Suprapubic skin (tissue), 4 donors: Measurements from ENCODE around the gene GADD45G. TPM values are rescaled to one million over a fixed set of nuclear protein-coding genes. Genes with fewer than 3 reads are reported as not detected.

Experiments used
- DNase-seq, 2 donors: peaks; one replicate each; pipeline ENCODE4 v3.0.0-alpha.2; 2019; ENCODE audit warnings: low spot score in 2 of 2
- H3K27ac ChIP-seq: fragments of 200-600 bp; sonication (generic); one replicate; pipeline ENCODE4 v1.5.1; 2019
- H3K27me3 ChIP-seq: fragments of 200-600 bp; sonication (generic); one replicate; pipeline ENCODE4 v1.5.1; 2019
- H3K36me3 ChIP-seq: fragments of 200-600 bp; sonication (generic); one replicate; pipeline ENCODE4 v1.5.1; 2019
- H3K4me1 ChIP-seq: fragments of 200-600 bp; sonication (generic); one replicate; pipeline ENCODE4 v1.5.1; 2019
- H3K4me3 ChIP-seq: fragments of 200-600 bp; sonication (generic); one replicate; pipeline ENCODE4 v1.5.1; 2019; ENCODE audit warnings: mild to moderate bottlenecking
- H3K9me3 ChIP-seq: fragments of 200-600 bp; sonication (generic); one replicate; pipeline ENCODE4 v1.5.1; 2019
- CTCF ChIP-seq, 2 donors: fragments of 200-600 bp in 1 of 2; fragments of 450-650 bp in 1 of 2; sonication (generic) in 1 of 2; IDR thresholded peaks; one replicate each; pipeline ENCODE4 v1.5.1; 2016 to 2019; ENCODE audit warnings: antibody characterized with exemption in 2 of 2, mild to moderate bottlenecking in 1 of 2, moderate library complexity in 1 of 2
- EP300 ChIP-seq: sonication (generic); formaldehyde crosslinking; IDR thresholded peaks from one replicate; pipeline ENCODE4 v1.6.1; 2017; ENCODE audit warnings: antibody characterized with exemption
- POLR2A ChIP-seq, 2 donors: fragments of 450-650 bp; IDR thresholded peaks; one replicate each; pipeline ENCODE4 v1.6.1; 2017; ENCODE audit warnings: antibody characterized with exemption in 2 of 2, mild to moderate bottlenecking in 2 of 2, moderate library complexity in 2 of 2
- POLR2AphosphoS5 ChIP-seq, 3 donors: sonication (generic); formaldehyde crosslinking; IDR thresholded peaks; one replicate each; pipeline ENCODE4 v1.6.1; 2017; ENCODE audit warnings: antibody characterized with exemption in 3 of 3
- WGBS: methylation state at CpG from one replicate; pipeline ENCODE4 v1.1.5; 2018; 5-methylcytosine and 5-hydroxymethylcytosine counted together
- total RNA-seq, 4 donors: library from RNA; depleted of rRNA; stranded (reverse); fragments of >200 nt; gene quantifications; one replicate each; pipeline ENCODE4 v1.1.0, GENCODE V29; 2016

The GADD45G gene
- total RNA-seq, 4 donors from 2014 or later = 4.6 to 9.7 (median 6.2) TPM

- Histone ChIP-seq H3K27ac (no peak overlapping the region), H3K27me3 (no peaks in the 10 kb centered on the region), H3K36me3 (no peaks in the 10 kb centered on the region), H3K4me1 (no peaks in the 10 kb centered on the region), H3K9me3 (no peaks in the 10 kb centered on the region), H3K4me3 (no peak overlapping the region)
- DNase-seq = no peak
- 86% methylated on average over 12 of the region's 12 CpGs for WGBS
- no peak for TF ChIP-seq CTCF (IDR thresholded peaks at IDR 0.05)
- TF ChIP-seq POLR2A (IDR thresholded peaks at IDR 0.05) = no peak
- TF ChIP-seq EP300 = no peak
- no peak for TF ChIP-seq POLR2AphosphoS5 (IDR thresholded peaks at IDR 0.05)
Observed at GRCh38 chr9:89629081-89629976, 24.5 kb downstream of the GADD45G start.

- 96% methylated on average over 5 of the region's 5 CpGs for WGBS
Observed at GRCh38 chr9:89630508-89630907, 25.7 kb downstream of the GADD45G start.

GRCh38 chr9:89631384-89631783, 26.6 kb downstream of the GADD45G start:
- H3K4me1 ChIP-seq = peaks cover 13% of the 10 kb centered on the region
- TF ChIP-seq CTCF (IDR thresholded peaks at IDR 0.05) (no peak), EP300 (no peak), POLR2A (IDR thresholded peaks at IDR 0.05) (no peak), POLR2AphosphoS5 (IDR thresholded peaks at IDR 0.05) (no peak)
- no peak for DNase-seq

More at GRCh38 chr9:89630508-89630907, 25.7 kb downstream of the GADD45G start:
- TF ChIP-seq POLR2A (IDR thresholded peaks at IDR 0.05) (no peak), CTCF (IDR thresholded peaks at IDR 0.05) (no peak)
- Histone ChIP-seq H3K27ac (no peak overlapping the region), H3K4me3 (no peak overlapping the region), H3K27me3 (no peaks in the 10 kb centered on the region), H3K9me3 (no peaks in the 10 kb centered on the region), H3K36me3 (no peaks in the 10 kb centered on the region), H3K4me1 (peaks cover 9% of the 10 kb centered on the region)
- no peak for DNase-seq

GRCh38 chr9:89632192-89632733, 27.5 kb downstream of the GADD45G start:
- H3K4me3 ChIP-seq = no peak overlapping the region
- H3K27ac ChIP-seq = no peak overlapping the region
- no peaks in the 10 kb centered on the region for H3K36me3 ChIP-seq
- H3K27me3 ChIP-seq = no peaks in the 10 kb centered on the region
- DNase-seq = no peak
- no peaks in the 10 kb centered on the region for H3K9me3 ChIP-seq
- peaks cover 13% of the 10 kb centered on the region for H3K4me1 ChIP-seq
- TF ChIP-seq EP300 (no peak), POLR2A (IDR thresholded peaks at IDR 0.05) (no peak), CTCF (IDR thresholded peaks at IDR 0.05) (no peak), POLR2AphosphoS5 (IDR thresholded peaks at IDR 0.05) (no peak)
- 94% methylated on average over 7 of the region's 7 CpGs for WGBS

More at GRCh38 chr9:89631384-89631783, 26.6 kb downstream of the GADD45G start:
- Histone ChIP-seq H3K36me3 (no peaks in the 10 kb centered on the region), H3K4me3 (no peak overlapping the region), H3K27me3 (no peaks in the 10 kb centered on the region), H3K9me3 (no peaks in the 10 kb centered on the region), H3K27ac (no peak overlapping the region)
- WGBS = 87% methylated on average over 6 of the region's 6 CpGs

- WGBS = 97% methylated on average over 6 of the region's 7 CpGs
- no peak for TF ChIP-seq EP300
- TF ChIP-seq POLR2A (IDR thresholded peaks at IDR 0.05) = no peak
- no peak for TF ChIP-seq CTCF (IDR thresholded peaks at IDR 0.05)
- no peak for TF ChIP-seq POLR2AphosphoS5 (IDR thresholded peaks at IDR 0.05)
Observed at GRCh38 chr9:89632736-89633135, 27.9 kb downstream of the GADD45G start.

More at GRCh38 chr9:89632736-89633135, 27.9 kb downstream of the GADD45G start:
- no peak for DNase-seq
- Histone ChIP-seq H3K27me3 (no peaks in the 10 kb centered on the region), H3K4me3 (no peak overlapping the region), H3K36me3 (no peaks in the 10 kb centered on the region), H3K9me3 (no peaks in the 10 kb centered on the region), H3K4me1 (peaks cover 13% of the 10 kb centered on the region), H3K27ac (no peak overlapping the region)
